A673 (cell line): ENCODE measurements around the gene CFAP100. TPM values are rescaled to one million over a fixed set of nuclear protein-coding genes. Genes with fewer than 3 reads are reported as not detected.
A peak's percentile ranks its signal among the peaks of the same experiment; 100 is the strongest.

ENCODE experiments used
- BruUV-seq: library from RNA; stranded (reverse); fragments of 400-500 nt; replicated peaks from 2 replicates; lab custom pipeline; 2021; lab: Mats Ljungman, UMichigan
- CTCF ChIA-PET: fragments of 300-600 bp; sonication (Branson Sonifier 250); formaldehyde crosslinking; loops from one replicate; lab custom pipeline; 2022; ENCODE audit warnings: antibody characterized with exemption; lab: Charles Lee
- POLR2A ChIA-PET: fragments of 300-600 bp; sonication (Branson Sonifier 250); formaldehyde crosslinking; loops from one replicate; lab custom pipeline; 2022; ENCODE audit warnings: antibody characterized with exemption; ENCODE audit not compliant: low non-redundant PET; lab: Charles Lee
- DNase-seq: peaks from one replicate; pipeline ENCODE4 v3.0.0-alpha.2; 2015; ENCODE audit warnings: low spot score
- H3K27ac ChIP-seq: fragments of 200-600 bp; sonication (generic); 2 replicates; pipeline ENCODE4 v1.5.1; 2016; ENCODE audit warnings: mixed run types, low read depth, mild to moderate bottlenecking, mixed read lengths, antibody characterized with exemption, low read length; ENCODE audit not compliant: poor library complexity, severe bottlenecking
- H3K27me3 ChIP-seq: fragments of 200-600 bp; sonication (generic); replicated peaks from 2 replicates; pipeline ENCODE4 v1.6.1; 2017; ENCODE audit warnings: mixed run types, low read depth, mild to moderate bottlenecking, mixed read lengths, antibody characterized with exemption, low read length; ENCODE audit not compliant: insufficient read depth, poor library complexity
- H3K36me3 ChIP-seq: fragments of 200-600 bp; sonication (generic); 2 replicates; pipeline ENCODE4 v1.6.1; 2016; ENCODE audit warnings: mixed run types, mild to moderate bottlenecking, mixed read lengths, antibody characterized with exemption, low read length; ENCODE audit not compliant: insufficient read depth, poor library complexity, severe bottlenecking
- H3K4me1 ChIP-seq: fragments of 200-600 bp; sonication (generic); 2 replicates; pipeline ENCODE4 v1.6.1; 2017; ENCODE audit warnings: mixed run types, mild to moderate bottlenecking, mixed read lengths, antibody characterized with exemption, low read length; ENCODE audit not compliant: insufficient read depth, poor library complexity, severe bottlenecking
- H3K4me3 ChIP-seq: fragments of 200-600 bp; sonication (generic); 2 replicates; pipeline ENCODE4 v1.5.1; 2016; ENCODE audit warnings: low read depth, mixed run types, mild to moderate bottlenecking, mixed read lengths, low read length; ENCODE audit not compliant: poor library complexity, severe bottlenecking
- H3K9me3 ChIP-seq: fragments of 200-600 bp; sonication (generic); 2 replicates; pipeline ENCODE4 v1.6.1; 2016; ENCODE audit warnings: mixed run types, low read depth, mild to moderate bottlenecking, mixed read lengths, antibody characterized with exemption, low read length; ENCODE audit not compliant: poor library complexity, severe bottlenecking
- EZH2 ChIP-seq: fragments of 200-600 bp; sonication (generic); IDR thresholded peaks from 2 replicates; pipeline ENCODE4 v1.6.1; 2017; ENCODE audit warnings: borderline replicate concordance, low read depth, mild to moderate bottlenecking, mixed read lengths, antibody characterized with exemption, low read length; ENCODE audit not compliant: poor library complexity, severe bottlenecking
- intact Hi-C: fragments of 100-400 bp; cut with micrococcal nuclease; formaldehyde crosslinking; loops from one replicate; pipeline ENCODE4 v1.10.0; 2022; ENCODE audit not compliant: unreplicated experiment
- total RNA-seq: library from RNA; stranded (reverse); gene quantifications from 2 replicates; pipeline ENCODE4 v1.2.3, GENCODE V29; 2021
- TF ChIP-seq, protein P1 (sequence below): fragments of 300-800, 200-600 bp; sonication (generic); conservative IDR thresholded peaks from 2 replicates; pipeline ENCODE4 v1.5.1; 2017; ENCODE audit warnings: low read depth, mild to moderate bottlenecking, antibody characterized with exemption, low read length, moderate library complexity, mixed read lengths

Gene CFAP100
- total RNA-seq, 1 experiment from 2014 or later = not detected

DNA sequence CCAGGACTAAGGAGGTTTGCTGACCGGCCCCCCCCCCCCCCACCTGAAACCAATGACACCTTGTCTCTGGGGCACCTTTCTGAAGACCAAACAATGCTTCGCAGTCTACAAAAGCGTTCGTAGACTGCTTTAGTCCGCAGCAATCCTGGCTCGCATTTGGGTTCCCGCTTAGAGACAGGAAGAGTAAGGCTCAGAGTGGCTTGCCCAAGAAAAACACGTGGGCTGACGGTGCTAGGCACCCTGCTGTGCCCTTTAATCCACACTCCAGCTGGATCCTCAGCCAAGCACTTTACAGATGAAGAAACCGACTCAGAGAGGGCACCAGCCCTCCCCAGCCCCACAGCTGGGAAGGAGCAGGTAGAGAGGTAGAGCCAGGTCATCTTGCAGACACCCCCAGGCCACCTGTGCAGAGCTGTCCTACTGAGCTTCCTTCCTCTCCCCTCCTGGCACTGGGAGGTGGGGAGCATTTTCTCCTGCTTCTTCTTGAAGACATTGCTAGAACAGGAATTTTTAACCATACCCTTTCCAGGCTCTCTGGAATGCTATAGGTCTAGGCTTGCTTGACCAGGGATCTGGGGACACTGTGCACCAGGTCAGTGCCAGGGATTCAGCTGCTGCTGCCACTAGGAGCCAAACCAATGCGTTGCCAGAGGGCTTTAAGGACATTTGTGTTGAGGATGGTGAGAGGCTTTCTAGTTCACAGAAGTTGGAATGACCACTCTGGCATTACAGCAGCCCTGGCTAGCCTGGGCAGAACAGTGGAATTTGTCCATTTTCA, 36.5 kb upstream of the CFAP100 start:
- ChIA-PET POLR2A (interaction anchor here (0.6 to 0.8 kb wide), 2 partner anchors 68 to 162 kb away, joined by 3 to 4 read pairs; no protein-coding TSS in a partner anchor), CTCF (no interaction called here)
- peak; percentile 84 for DNase-seq
- H3K36me3 ChIP-seq = peaks cover 7% of the 10 kb centered on the region
- peaks cover 28% of the 10 kb centered on the region for H3K4me1 ChIP-seq
- peak overlapping the region; percentile 77 for H3K4me3 ChIP-seq
- H3K9me3 ChIP-seq = no peaks in the 10 kb centered on the region
- H3K27ac ChIP-seq = peak overlapping the region; percentile 71
- TF ChIP-seq EZH2 = no peak
- TF ChIP-seq, protein P1, sequence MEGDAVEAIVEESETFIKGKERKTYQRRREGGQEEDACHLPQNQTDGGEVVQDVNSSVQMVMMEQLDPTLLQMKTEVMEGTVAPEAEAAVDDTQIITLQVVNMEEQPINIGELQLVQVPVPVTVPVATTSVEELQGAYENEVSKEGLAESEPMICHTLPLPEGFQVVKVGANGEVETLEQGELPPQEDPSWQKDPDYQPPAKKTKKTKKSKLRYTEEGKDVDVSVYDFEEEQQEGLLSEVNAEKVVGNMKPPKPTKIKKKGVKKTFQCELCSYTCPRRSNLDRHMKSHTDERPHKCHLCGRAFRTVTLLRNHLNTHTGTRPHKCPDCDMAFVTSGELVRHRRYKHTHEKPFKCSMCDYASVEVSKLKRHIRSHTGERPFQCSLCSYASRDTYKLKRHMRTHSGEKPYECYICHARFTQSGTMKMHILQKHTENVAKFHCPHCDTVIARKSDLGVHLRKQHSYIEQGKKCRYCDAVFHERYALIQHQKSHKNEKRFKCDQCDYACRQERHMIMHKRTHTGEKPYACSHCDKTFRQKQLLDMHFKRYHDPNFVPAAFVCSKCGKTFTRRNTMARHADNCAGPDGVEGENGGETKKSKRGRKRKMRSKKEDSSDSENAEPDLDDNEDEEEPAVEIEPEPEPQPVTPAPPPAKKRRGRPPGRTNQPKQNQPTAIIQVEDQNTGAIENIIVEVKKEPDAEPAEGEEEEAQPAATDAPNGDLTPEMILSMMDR = no peak
- H3K27me3 ChIP-seq = no peaks in the 10 kb centered on the region
- no TSS peak for BruUV-seq
- intact Hi-C loops = loop anchor here (5.0 kb wide), 2 partner anchors 66 to 114 kb away; no protein-coding TSS in a partner anchor

DNA sequence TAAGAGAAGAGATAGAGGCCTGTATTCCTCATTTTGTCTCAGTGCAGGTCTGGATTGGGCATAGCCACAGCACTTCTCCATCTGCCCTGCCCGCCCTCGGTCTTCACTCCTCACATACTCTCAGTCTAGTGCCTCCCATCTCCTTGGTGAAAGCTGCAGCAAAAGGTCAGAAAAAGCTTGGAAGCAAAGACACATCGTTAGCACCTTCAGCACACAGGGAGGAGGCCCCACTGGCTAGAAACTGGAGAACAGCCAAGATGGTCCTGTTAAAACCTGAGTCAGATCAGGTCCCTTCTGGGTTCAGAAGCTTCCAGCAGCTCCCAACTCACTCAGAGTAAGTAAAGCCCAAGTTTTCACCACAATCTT, 35.9 kb upstream of the CFAP100 start:
- Histone ChIP-seq H3K4me1 (peaks cover 28% of the 10 kb centered on the region), H3K9me3 (no peaks in the 10 kb centered on the region), H3K27ac (no peak overlapping the region), H3K27me3 (no peaks in the 10 kb centered on the region), H3K36me3 (peaks cover 7% of the 10 kb centered on the region), H3K4me3 (no peak overlapping the region)
- no TSS peak for BruUV-seq
- POLR2A ChIA-PET = no interaction called here
- TF ChIP-seq, protein P1 = no peak
- no peak for TF ChIP-seq EZH2
- CTCF ChIA-PET = no interaction called here
- intact Hi-C loops = loop anchor here (5.0 kb wide), 2 partner anchors 66 to 114 kb away; no protein-coding TSS in a partner anchor
- DNase-seq = no peak

DNA sequence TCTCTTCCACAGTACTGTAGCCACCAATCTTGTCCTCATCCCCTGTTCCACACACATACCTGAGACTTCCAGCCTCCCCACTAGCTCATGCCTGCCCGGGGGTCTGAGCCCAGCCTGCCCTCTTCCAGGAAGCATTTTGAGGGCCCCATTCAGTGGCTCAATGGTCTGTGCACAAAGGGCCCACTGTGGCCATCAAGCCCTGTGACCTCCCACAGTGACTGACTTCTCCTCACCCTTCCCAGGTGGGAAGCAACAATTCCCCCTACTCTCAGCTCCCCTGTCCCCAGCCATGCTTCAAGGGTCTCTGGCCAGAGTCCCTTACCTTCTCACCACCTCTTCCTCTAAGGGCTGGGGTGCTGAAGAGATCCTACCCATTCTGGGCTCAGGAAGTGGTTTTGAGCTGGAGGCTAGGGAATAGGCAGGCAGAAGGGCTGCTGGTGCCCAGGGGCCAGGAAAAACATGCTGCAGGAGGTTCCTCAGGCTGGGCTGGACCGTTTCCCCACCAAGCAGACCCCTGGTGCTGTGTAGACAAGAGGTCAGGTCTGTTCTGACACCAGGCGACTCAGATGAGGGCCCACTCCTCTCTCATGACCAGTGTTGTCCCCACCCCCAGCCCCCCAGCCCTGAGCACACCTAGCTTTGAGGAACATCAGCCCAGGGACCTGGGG, 34.5 kb upstream of the CFAP100 start:
- POLR2A ChIA-PET = no interaction called here
- H3K9me3 ChIP-seq = no peaks in the 10 kb centered on the region
- H3K27ac ChIP-seq = no peak overlapping the region
- H3K4me1 ChIP-seq = peaks cover 21% of the 10 kb centered on the region
- intact Hi-C loops = no loop called here
- no peaks in the 10 kb centered on the region for H3K27me3 ChIP-seq
- no peak overlapping the region for H3K4me3 ChIP-seq
- CTCF ChIA-PET = no interaction called here
- no peak for DNase-seq
- H3K36me3 ChIP-seq = no peaks in the 10 kb centered on the region
- TF ChIP-seq EZH2 = no peak
- TF ChIP-seq, protein P1 = no peak
- BruUV-seq = no TSS peak
